HepG2 (cell line): Measurements from ENCODE around the gene KIF3A. TPM values are rescaled to one million over a fixed set of nuclear protein-coding genes. Genes with fewer than 3 reads are reported as not detected.

Experiments used
- AKAP8 ChIP-seq: sonication (generic); formaldehyde crosslinking; IDR thresholded peaks from 2 replicates; pipeline ENCODE4 v1.5.1; 2020; ENCODE audit warnings: mild to moderate bottlenecking, missing genetic modification reagents
- ARID4A ChIP-seq: sonication (generic); formaldehyde crosslinking; IDR thresholded peaks from 2 replicates; pipeline ENCODE4 v1.5.0; 2020; ENCODE audit warnings: mild to moderate bottlenecking, missing genetic modification reagents, borderline replicate concordance
- ATF2 ChIP-seq: sonication (generic); formaldehyde crosslinking; IDR thresholded peaks from 2 replicates; pipeline ENCODE4 v1.4.0; 2020; ENCODE audit warnings: missing genetic modification reagents
- CENPT ChIP-seq: sonication (generic); formaldehyde crosslinking; IDR thresholded peaks from 2 replicates; pipeline ENCODE4 v1.8.0; 2022; ENCODE audit warnings: low read depth, mild to moderate bottlenecking, moderate library complexity, missing genetic modification reagents
- DMAP1 ChIP-seq: IDR thresholded peaks from 2 replicates; pipeline ENCODE4 v1.6.1; 2016
- JDP2 ChIP-seq: sonication (generic); formaldehyde crosslinking; IDR thresholded peaks from 2 replicates; pipeline ENCODE4 v1.8.1; 2022; ENCODE audit warnings: missing genetic modification reagents, borderline replicate concordance
- KDM5B ChIP-seq: sonication (generic); formaldehyde crosslinking; IDR thresholded peaks from 2 replicates; pipeline ENCODE4 v1.4.0; 2020; ENCODE audit warnings: missing genetic modification reagents, mild to moderate bottlenecking, borderline replicate concordance
- NCOA1 ChIP-seq: sonication (generic); formaldehyde crosslinking; IDR thresholded peaks from 2 replicates; pipeline ENCODE4 v1.9.0; 2021; ENCODE audit warnings: missing genetic modification reagents
- PRDM10 ChIP-seq: sonication (generic); formaldehyde crosslinking; IDR thresholded peaks from 2 replicates; pipeline ENCODE4 v1.4.0; 2020; ENCODE audit warnings: low read depth, missing genetic modification reagents
- SKIL ChIP-seq: sonication (generic); formaldehyde crosslinking; IDR thresholded peaks from 2 replicates; pipeline ENCODE4 v1.8.0; 2022; ENCODE audit warnings: missing genetic modification reagents, mild to moderate bottlenecking, moderate library complexity, borderline replicate concordance
- SUZ12 ChIP-seq: fragments of 150-350 bp; IDR thresholded peaks from 2 replicates; pipeline ENCODE4 v1.6.1; 2014; ENCODE audit warnings: low read depth, low read length
- ZBTB7B ChIP-seq: sonication (generic); formaldehyde crosslinking; IDR thresholded peaks from 2 replicates; pipeline ENCODE4 v1.4.0; 2020; ENCODE audit warnings: missing genetic modification reagents
- ZFP36L2 ChIP-seq: sonication (generic); formaldehyde crosslinking; IDR thresholded peaks from 2 replicates; pipeline ENCODE4 v1.4.0; 2020; ENCODE audit warnings: missing genetic modification reagents
- ZNF414 ChIP-seq: sonication (generic); formaldehyde crosslinking; IDR thresholded peaks from 2 replicates; pipeline ENCODE4 v1.5.0; 2020; ENCODE audit warnings: missing genetic modification reagents
- ZNF879 ChIP-seq: sonication (generic); formaldehyde crosslinking; IDR thresholded peaks from 2 replicates; pipeline ENCODE4 v1.8.1; 2023; ENCODE audit warnings: missing genetic modification reagents
- ZSCAN21 ChIP-seq: sonication (generic); formaldehyde crosslinking; IDR thresholded peaks from 2 replicates; pipeline ENCODE4 v1.8.0; 2022; ENCODE audit warnings: mild to moderate bottlenecking, missing genetic modification reagents, moderate library complexity, borderline replicate concordance
- polyA plus RNA-seq, 8 experiments: library from polyadenylated mRNA; depleted of rRNA in 3 of 8; stranded (reverse) in 7 of 8; unstranded in 1 of 8; fragments of >200 nt; fragmentation: Illumina TruSeq in 4 of 8; extraction: Trizol in 4 of 8; gene quantifications; 2 replicates each; pipeline versions ENCODE4 v1.2.1 to v1.2.3, GENCODE V29; 2011 to 2016; ENCODE audit warnings: low read depth in 4 of 8, missing spikeins in 1 of 8, mixed read lengths in 1 of 8; ENCODE audit not compliant: insufficient read depth in 1 of 8
- total RNA-seq, 5 experiments: library from RNA; depleted of rRNA; stranded (reverse); fragments of >200 nt; fragmentation: Illumina TruSeq; extraction: Trizol; gene quantifications; 2 replicates each; pipeline ENCODE4 v1.2.3, GENCODE V29; 2016; ENCODE audit warnings: low read depth in 1 of 5

Gene KIF3A
- total and polyA plus RNA-seq, 2 of the 13 experiments (the other 11 are each of a cell fraction or from before 2014, with no cell fraction given): 2.3 to 8.4 TPM

- TF ChIP-seq SKIL (no peak), JDP2 (no peak), ZSCAN21 (CRISPR knock-in tag) (no peak), DMAP1 (CRISPR knock-in tag) (0 out of 2 replicates have a peak, but pooled peaks have one; percentile 37), AKAP8 (no peak), ZBTB7B (CRISPR knock-in tag) (0 out of 2 replicates have a peak, but pooled peaks have one; percentile 33), NCOA1 (CRISPR knock-in tag) (no peak), KDM5B (CRISPR knock-in tag) (peak; percentile 90), ZFP36L2 (CRISPR knock-in tag) (no peak), ZNF414 (CRISPR knock-in tag) (no peak), SUZ12 (no peak), ARID4A (CRISPR knock-in tag) (peak; percentile 97), ZNF879 (CRISPR knock-in tag) (no peak), ATF2 (CRISPR knock-in tag) (no peak), PRDM10 (CRISPR knock-in tag) (no peak), CENPT (CRISPR knock-in tag) (no peak)
Observed at GRCh38 chr5:132736853-132737833, at the start of gene KIF3A (continued).
